ENCODE data around the gene ADI1. TPM values are rescaled to one million over a fixed set of nuclear protein-coding genes. Genes with fewer than 3 reads are reported as not detected.

The ADI1 gene
- total and polyA plus RNA-seq, 2 experiments from 2014 or later = 15.3 to 65.9 TPM

DNA sequence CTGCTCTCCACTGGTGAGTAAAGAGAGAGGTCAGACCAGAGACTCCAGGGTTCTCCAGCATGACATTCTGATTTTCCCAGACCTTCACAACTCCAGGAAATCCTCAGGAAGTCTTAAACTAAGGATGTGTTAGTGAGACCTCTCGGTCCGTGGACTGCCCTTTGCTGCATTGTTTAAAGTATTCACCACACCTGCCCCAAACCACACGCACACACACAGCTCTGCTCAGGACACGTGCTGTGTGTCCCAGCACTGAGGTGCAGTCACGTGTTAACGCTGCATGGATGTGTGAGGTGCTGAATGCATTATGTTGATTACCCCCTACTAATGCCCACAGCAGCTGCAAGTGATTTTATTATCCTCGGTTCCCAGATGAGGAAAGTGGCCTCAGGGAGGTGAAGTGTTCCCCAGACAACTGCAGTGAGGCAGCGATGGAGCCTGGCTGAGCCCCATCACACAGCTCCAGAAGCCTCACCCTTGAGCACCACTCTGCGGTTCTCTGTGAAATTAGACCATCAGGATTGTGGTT is 71.5 kb downstream of the ADI1 start:
- TF ChIP-seq, protein P1, sequence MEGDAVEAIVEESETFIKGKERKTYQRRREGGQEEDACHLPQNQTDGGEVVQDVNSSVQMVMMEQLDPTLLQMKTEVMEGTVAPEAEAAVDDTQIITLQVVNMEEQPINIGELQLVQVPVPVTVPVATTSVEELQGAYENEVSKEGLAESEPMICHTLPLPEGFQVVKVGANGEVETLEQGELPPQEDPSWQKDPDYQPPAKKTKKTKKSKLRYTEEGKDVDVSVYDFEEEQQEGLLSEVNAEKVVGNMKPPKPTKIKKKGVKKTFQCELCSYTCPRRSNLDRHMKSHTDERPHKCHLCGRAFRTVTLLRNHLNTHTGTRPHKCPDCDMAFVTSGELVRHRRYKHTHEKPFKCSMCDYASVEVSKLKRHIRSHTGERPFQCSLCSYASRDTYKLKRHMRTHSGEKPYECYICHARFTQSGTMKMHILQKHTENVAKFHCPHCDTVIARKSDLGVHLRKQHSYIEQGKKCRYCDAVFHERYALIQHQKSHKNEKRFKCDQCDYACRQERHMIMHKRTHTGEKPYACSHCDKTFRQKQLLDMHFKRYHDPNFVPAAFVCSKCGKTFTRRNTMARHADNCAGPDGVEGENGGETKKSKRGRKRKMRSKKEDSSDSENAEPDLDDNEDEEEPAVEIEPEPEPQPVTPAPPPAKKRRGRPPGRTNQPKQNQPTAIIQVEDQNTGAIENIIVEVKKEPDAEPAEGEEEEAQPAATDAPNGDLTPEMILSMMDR (IDR thresholded peaks at IDR 0.05; ENCODE audit: low read depth, low read length) = no peak
- Histone ChIP-seq H3K4me1 (ENCODE audit: low read depth) (peaks cover 6% of the 10 kb centered on the region), H3K27ac (no peak overlapping the region), H3K9me3 (ENCODE audit: low read depth) (no peaks in the 10 kb centered on the region), H3K27me3 (no peaks in the 10 kb centered on the region), H3K4me3 (no peak overlapping the region), H3K36me3 (peaks cover 4% of the 10 kb centered on the region)
- DNase-seq (ENCODE audit: low read depth in 1 of 2, low spot score in 1 of 2) = peak in 1 of 2 donors; percentile 27

Other genes with a start within 250 kb of the ADI1 start
- 23.2 and 54.4 TPM in 2 replicates for gene EIPR1, start 141.7 kb downstream of the ADI1 start, total RNA-seq
- gene EIPR1, start 141.7 kb downstream of the ADI1 start, polyA plus RNA-seq = 12.6 and 28.2 TPM in 2 replicates
- 103 and 129 TPM in 2 replicates for gene TRAPPC12, start 139.8 kb downstream of the ADI1 start, total RNA-seq
- gene TRAPPC12, start 139.8 kb downstream of the ADI1 start, polyA plus RNA-seq = 77.2 and 95.8 TPM in 2 replicates
- gene RNASEH1, start 38.8 kb upstream of the ADI1 start, total RNA-seq = 24.3 and 24.5 TPM in 2 replicates
- 34.9 and 41.5 TPM in 2 replicates for gene RNASEH1, start 38.8 kb upstream of the ADI1 start, polyA plus RNA-seq
- 2,923 and 3,227 TPM in 2 replicates for gene RPS7, start 55.7 kb upstream of the ADI1 start, total RNA-seq
- 487 and 521 TPM in 2 replicates for gene RPS7, start 55.7 kb upstream of the ADI1 start, polyA plus RNA-seq
- 4.7 and 5.4 TPM in 2 replicates for gene COLEC11, start 75.6 kb upstream of the ADI1 start, total RNA-seq
- gene COLEC11, start 75.6 kb upstream of the ADI1 start, polyA plus RNA-seq = 5.1 and 5.8 TPM in 2 replicates
- not detected in 2 replicates for gene ALLC, start 138.7 kb upstream of the ADI1 start, total RNA-seq
- not detected in 2 replicates for gene ALLC, start 138.7 kb upstream of the ADI1 start, polyA plus RNA-seq
- gene DCDC2C, start 184.0 kb upstream of the ADI1 start, total RNA-seq = not detected in 2 replicates
- not detected in 2 replicates for gene DCDC2C, start 184.0 kb upstream of the ADI1 start, polyA plus RNA-seq

Data from cardiac muscle cell (in vitro differentiated cells and primary cell).